Measurements from ENCODE around the gene ZSWIM5.

The ZSWIM5 gene

DNA sequence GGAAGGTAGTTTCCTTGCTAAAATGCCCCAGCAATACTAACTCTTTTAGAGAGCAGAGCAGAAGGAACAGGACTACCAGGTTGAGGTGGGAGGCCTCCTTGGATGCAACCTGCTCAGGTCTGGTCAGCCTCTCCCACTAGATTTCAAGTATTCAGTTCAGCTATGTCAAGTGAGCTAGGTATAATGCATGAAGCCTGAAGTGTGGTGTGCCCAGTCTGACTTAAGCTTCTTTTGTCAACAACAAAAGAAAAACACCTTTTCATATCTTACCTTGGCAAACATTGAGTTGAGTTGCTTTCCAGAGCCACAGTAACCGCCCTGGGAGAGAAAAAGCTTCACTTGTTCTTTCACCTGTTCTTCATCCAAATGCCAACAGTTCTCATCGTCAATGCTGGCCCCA lies 146.6 kb downstream of the ZSWIM5 start:
- Histone ChIP-seq H3K27me3 (ENCODE audit: insufficient read depth, poor library complexity, severe bottlenecking) (no peaks in the 10 kb centered on the region), H3K27ac (ENCODE audit: poor library complexity, severe bottlenecking) (no peak overlapping the region), H3K9me3 (ENCODE audit: severe bottlenecking) (no peaks in the 10 kb centered on the region), H3K4me1 (ENCODE audit: insufficient read depth, poor library complexity, severe bottlenecking) (no peaks in the 10 kb centered on the region), H3K4me3 (ENCODE audit: severe bottlenecking) (no peak overlapping the region), H3K36me3 (ENCODE audit: low read depth) (no peaks in the 10 kb centered on the region)
- no peak for ATAC-seq (ENCODE audit: low read depth)
- no peak for DNase-seq (ENCODE audit: low spot score)
- TF ChIP-seq, protein P1, sequence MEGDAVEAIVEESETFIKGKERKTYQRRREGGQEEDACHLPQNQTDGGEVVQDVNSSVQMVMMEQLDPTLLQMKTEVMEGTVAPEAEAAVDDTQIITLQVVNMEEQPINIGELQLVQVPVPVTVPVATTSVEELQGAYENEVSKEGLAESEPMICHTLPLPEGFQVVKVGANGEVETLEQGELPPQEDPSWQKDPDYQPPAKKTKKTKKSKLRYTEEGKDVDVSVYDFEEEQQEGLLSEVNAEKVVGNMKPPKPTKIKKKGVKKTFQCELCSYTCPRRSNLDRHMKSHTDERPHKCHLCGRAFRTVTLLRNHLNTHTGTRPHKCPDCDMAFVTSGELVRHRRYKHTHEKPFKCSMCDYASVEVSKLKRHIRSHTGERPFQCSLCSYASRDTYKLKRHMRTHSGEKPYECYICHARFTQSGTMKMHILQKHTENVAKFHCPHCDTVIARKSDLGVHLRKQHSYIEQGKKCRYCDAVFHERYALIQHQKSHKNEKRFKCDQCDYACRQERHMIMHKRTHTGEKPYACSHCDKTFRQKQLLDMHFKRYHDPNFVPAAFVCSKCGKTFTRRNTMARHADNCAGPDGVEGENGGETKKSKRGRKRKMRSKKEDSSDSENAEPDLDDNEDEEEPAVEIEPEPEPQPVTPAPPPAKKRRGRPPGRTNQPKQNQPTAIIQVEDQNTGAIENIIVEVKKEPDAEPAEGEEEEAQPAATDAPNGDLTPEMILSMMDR (IDR thresholded peaks at IDR 0.05; ENCODE audit: poor library complexity, severe bottlenecking) = no peak

DNA sequence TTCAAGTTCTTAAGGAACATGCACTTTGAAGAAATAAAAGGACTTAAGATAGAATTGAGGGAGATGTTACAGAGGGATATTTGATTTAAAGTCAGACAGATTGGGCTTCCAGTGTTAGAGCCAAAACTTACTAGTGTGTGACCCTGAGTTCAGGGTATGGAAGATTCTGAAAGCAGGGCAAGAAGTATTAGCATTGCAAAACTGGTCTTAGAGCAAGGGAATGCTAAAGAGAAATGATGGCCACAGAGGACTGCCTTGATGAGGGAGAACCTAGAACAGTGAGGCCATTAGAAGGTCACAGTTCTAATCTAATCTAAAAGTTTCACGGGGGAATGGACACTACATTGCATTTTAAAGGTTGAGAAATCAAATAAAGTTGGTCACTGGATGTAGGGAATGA lies 148.9 kb downstream of the ZSWIM5 start:
- Histone ChIP-seq H3K27me3 (ENCODE audit: insufficient read depth, poor library complexity, severe bottlenecking) (no peaks in the 10 kb centered on the region), H3K4me3 (ENCODE audit: severe bottlenecking) (no peak overlapping the region), H3K27ac (ENCODE audit: poor library complexity, severe bottlenecking) (no peak overlapping the region), H3K36me3 (ENCODE audit: low read depth) (no peaks in the 10 kb centered on the region), H3K4me1 (ENCODE audit: insufficient read depth, poor library complexity, severe bottlenecking) (no peaks in the 10 kb centered on the region), H3K9me3 (ENCODE audit: severe bottlenecking) (no peaks in the 10 kb centered on the region)
- TF ChIP-seq, protein P1 (IDR thresholded peaks at IDR 0.05; ENCODE audit: poor library complexity, severe bottlenecking) = no peak
- DNase-seq (ENCODE audit: low spot score) (no peak), ATAC-seq (ENCODE audit: low read depth) (no peak)

DNA sequence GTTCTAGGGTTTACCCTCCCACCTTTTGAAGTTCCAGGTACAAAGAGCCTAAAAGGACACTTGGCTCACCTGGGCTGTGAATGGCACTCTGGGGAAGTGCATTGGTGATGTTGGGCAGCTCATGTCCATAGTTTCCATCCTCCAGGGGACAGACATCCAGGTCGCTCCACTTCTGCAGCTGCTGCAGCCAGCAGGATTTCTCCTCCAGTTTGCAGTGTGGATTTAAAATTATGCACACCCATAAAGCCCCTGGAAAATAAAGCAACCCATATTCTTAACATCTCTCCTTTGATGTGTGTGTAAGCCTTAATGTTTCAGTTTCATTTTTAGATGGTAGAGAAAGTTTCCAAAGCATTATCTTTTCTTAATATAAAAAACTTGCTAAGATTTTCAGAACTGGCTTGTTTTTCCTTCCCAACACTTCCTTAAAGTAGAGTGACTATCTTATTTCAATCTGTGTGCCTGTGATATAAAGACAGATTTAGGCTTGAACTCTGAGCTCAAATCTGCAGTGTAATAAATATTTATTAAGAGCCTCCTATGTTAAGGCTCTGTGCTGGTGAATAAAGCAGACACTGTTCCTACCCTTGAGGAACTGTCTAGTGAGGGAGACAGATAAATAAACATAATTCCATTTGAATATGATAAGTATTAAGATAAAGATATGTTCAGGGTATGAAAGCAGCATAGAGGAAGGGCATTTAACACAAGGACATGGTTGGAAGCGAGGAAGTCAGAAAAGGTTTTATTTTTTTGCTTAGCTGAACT lies 155.2 kb downstream of the ZSWIM5 start:
- Histone ChIP-seq H3K9me3 (ENCODE audit: severe bottlenecking) (no peaks in the 10 kb centered on the region), H3K36me3 (ENCODE audit: low read depth) (no peaks in the 10 kb centered on the region), H3K27me3 (ENCODE audit: insufficient read depth, poor library complexity, severe bottlenecking) (no peaks in the 10 kb centered on the region), H3K27ac (ENCODE audit: poor library complexity, severe bottlenecking) (no peak overlapping the region), H3K4me3 (ENCODE audit: severe bottlenecking) (no peak overlapping the region), H3K4me1 (ENCODE audit: insufficient read depth, poor library complexity, severe bottlenecking) (no peaks in the 10 kb centered on the region)
- ATAC-seq (ENCODE audit: low read depth) (no peak), DNase-seq (ENCODE audit: low spot score) (no peak)
- TF ChIP-seq, protein P1 (IDR thresholded peaks at IDR 0.05; ENCODE audit: poor library complexity, severe bottlenecking) = no peak

DNA sequence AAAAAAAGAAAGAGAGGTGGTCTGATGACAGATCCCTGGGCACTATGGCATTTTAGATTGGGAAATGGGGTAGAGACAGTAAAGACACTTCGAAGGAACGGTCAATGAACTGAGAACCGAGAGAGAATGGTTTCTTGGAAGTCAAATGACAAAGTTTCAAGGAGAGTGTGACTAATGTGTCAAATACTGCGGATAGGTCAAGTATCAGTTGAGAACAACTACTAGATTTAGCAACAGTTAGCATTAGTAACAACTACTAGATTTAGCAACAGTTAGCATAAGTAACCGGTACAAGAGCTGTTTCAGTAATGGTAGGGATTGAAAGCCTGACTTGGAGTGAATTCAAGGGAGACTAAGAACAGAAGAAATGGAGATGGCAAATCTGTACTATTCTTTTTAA lies 159.4 kb downstream of the ZSWIM5 start:
- no peaks in the 10 kb centered on the region for H3K36me3 ChIP-seq (ENCODE audit: low read depth)
- H3K4me1 ChIP-seq (ENCODE audit: insufficient read depth, poor library complexity, severe bottlenecking) = no peaks in the 10 kb centered on the region
- H3K4me3 ChIP-seq (ENCODE audit: severe bottlenecking) = no peak overlapping the region
- no peak overlapping the region for H3K27ac ChIP-seq (ENCODE audit: poor library complexity, severe bottlenecking)
- no peaks in the 10 kb centered on the region for H3K27me3 ChIP-seq (ENCODE audit: insufficient read depth, poor library complexity, severe bottlenecking)
- no peak for DNase-seq (ENCODE audit: low spot score)
- no peaks in the 10 kb centered on the region for H3K9me3 ChIP-seq (ENCODE audit: severe bottlenecking)
- no peak for ATAC-seq (ENCODE audit: low read depth)
- TF ChIP-seq, protein P1 (IDR thresholded peaks at IDR 0.05; ENCODE audit: poor library complexity, severe bottlenecking) = no peak

DNA sequence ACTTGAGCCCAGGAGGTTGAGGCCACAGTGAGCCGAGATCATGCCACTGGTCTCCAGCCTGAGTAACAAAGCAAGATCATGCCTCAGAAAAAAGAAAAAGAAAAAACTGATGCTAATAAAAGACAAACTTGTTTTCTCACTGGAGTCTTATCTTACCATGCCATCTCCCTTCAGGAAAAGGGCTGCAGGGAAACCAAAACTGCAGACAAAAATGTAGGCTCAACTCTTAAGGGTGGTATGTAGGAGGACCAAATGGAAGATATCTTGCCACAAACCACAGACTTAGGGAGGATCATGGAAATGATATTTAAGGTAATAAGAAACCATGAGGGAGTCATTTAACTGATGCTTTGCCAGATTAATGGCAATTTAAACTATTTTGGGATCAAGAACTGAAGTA lies 161.5 kb downstream of the ZSWIM5 start:
- ATAC-seq (ENCODE audit: low read depth) (no peak), DNase-seq (ENCODE audit: low spot score) (no peak)
- no peak overlapping the region for H3K4me3 ChIP-seq (ENCODE audit: severe bottlenecking)
- TF ChIP-seq, protein P1 (IDR thresholded peaks at IDR 0.05; ENCODE audit: poor library complexity, severe bottlenecking) = no peak
- H3K36me3 ChIP-seq (ENCODE audit: low read depth) = no peaks in the 10 kb centered on the region
- H3K9me3 ChIP-seq (ENCODE audit: severe bottlenecking) = no peaks in the 10 kb centered on the region
- H3K27me3 ChIP-seq (ENCODE audit: insufficient read depth, poor library complexity, severe bottlenecking) = no peaks in the 10 kb centered on the region
- no peaks in the 10 kb centered on the region for H3K4me1 ChIP-seq (ENCODE audit: insufficient read depth, poor library complexity, severe bottlenecking)
- no peak overlapping the region for H3K27ac ChIP-seq (ENCODE audit: poor library complexity, severe bottlenecking)

Data from RWPE2 (cell line).